Activated T-cell treated with anti-CD3 and anti-CD28 coated beads for 4 hours (primary cell): ENCODE results near the gene ILKAP.

Source experiments
- DNase-seq: peaks from one replicate; pipeline ENCODE4 v3.0.0-alpha.2; 2020

ILKAP gene

GRCh38 chr2:238133499-238134392 is 69.7 kb downstream of the ILKAP start:
- DNase-seq: no peak

GRCh38 chr2:238132463-238133450 is 70.7 kb downstream of the ILKAP start:
- DNase-seq: no peak

- no peak for DNase-seq
Measured at GRCh38 chr2:238131761-238132462, 71.6 kb downstream of the ILKAP start.

- no peak for DNase-seq
Measured at GRCh38 chr2:238130696-238131628, 72.5 kb downstream of the ILKAP start.

- DNase-seq: no peak
Measured at GRCh38 chr2:238130111-238130695, 73.3 kb downstream of the ILKAP start.

GRCh38 chr2:238129166-238130010 is 74.1 kb downstream of the ILKAP start:
- no peak for DNase-seq

GRCh38 chr2:238128534-238129001 is 74.9 kb downstream of the ILKAP start:
- no peak for DNase-seq

GRCh38 chr2:238128061-238128440 is 75.4 kb downstream of the ILKAP start:
- no peak for DNase-seq

- no peak for DNase-seq
Measured at GRCh38 chr2:238127165-238128060, 76.1 kb downstream of the ILKAP start.

GRCh38 chr2:238126775-238127164 is 76.7 kb downstream of the ILKAP start:
- DNase-seq: no peak

GRCh38 chr2:238126338-238126737 is 77.2 kb downstream of the ILKAP start:
- no peak for DNase-seq

- DNase-seq: no peak
Measured at GRCh38 chr2:238125127-238125885, 78.2 kb downstream of the ILKAP start.

GRCh38 chr2:238124488-238125126 is 78.9 kb downstream of the ILKAP start:
- no peak for DNase-seq

GRCh38 chr2:238123991-238124470 is 79.5 kb downstream of the ILKAP start:
- no peak for DNase-seq

GRCh38 chr2:238123218-238123971 is 80.1 kb downstream of the ILKAP start:
- no peak for DNase-seq

- DNase-seq: no peak
Measured at GRCh38 chr2:238122287-238123217, 80.9 kb downstream of the ILKAP start.
